HT-29 (cell line): ENCODE data around the gene CLRN3. TPM values are rescaled to one million over a fixed set of nuclear protein-coding genes. Genes with fewer than 3 reads are reported as not detected.
A peak's percentile ranks its signal among the peaks of the same experiment; 100 is the strongest.

Source experiments
- DNase-seq: peaks from one replicate; pipeline ENCODE4 v3.0.0-alpha.2; 2015; ENCODE audit warnings: low spot score
- total RNA-seq: library from RNA; depleted of rRNA; stranded (reverse); fragments of >200 nt; shearing (Covaris generic); gene quantifications from 2 replicates; pipeline ENCODE4 v1.2.3, GENCODE V29; 2014

The CLRN3 gene
- total RNA-seq, 1 experiment from 2014 or later: 17.7 TPM

- DNase-seq: no peak
Measured at GRCh38 chr10:127874671-127875448, 17.9 kb downstream of the CLRN3 start.

DNA sequence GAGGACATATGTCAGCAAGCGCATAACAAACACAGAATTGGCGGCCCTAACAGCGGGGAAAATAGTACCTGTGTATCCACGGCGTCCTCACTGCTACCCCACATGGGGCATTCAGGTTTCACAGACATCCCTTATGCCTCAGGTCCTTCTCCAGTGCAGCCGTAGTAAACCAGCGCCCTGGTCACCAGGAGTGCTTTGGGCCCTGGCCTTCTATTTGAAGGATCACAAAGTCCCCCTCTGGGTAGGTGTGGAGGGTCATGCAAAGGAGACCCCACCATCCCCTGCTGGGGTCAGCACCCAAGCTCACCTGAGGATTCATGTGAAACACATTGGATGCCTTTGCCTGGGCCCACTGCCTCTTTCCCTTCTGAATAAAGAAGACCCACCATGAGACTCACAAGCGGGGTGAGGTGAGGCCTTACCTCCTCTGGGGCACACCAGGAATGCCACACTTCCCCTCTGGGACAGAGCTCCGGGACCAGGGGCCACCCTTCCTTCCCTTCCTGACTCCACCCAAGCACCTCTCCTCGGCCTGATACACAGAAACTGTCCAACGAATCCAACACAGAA is 18.8 kb downstream of the CLRN3 start:
- no peak for DNase-seq

- DNase-seq: peak; percentile 83
Measured at GRCh38 chr10:127872871-127873600, 19.7 kb downstream of the CLRN3 start.

- no peak for DNase-seq
Measured at GRCh38 chr10:127872011-127872761, 20.6 kb downstream of the CLRN3 start.

DNA sequence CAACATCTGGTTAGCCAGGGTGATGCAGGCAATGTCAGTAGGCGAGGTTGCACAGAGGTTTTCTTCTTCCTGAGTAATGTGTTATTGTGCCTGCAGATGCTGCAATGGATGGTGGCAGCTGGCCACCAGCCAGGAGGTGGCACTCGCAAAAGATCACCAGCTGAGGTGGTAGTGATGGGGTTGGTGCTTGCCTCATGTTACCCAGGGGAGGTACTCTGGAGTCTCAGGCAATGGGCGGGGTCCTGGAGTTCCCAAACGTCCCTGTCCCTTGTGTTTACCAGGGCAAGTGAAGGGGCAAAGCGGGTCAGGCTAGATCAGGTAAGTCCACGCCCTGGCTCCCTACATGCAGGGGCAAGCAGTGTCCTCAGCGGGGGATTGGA is 21.1 kb downstream of the CLRN3 start:
- DNase-seq: no peak

DNA sequence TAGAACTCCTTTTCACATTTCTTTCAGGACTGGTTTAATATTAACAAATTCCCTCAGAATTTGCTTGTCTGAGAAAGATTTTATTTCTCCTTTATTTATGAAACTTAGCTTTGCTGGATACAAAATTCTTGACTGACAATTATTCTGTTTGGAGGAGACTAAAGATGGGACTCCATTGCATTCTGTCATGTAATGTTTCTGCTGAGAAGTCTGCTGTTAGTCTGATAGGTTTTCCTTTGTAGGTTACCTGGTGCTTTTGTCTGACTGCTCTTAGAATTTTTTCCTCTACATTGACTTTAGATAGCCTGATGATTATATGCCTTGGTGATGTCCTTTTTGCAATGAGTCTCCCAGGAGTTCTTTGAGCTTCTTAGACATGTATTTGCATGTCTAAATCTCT is 23.4 kb downstream of the CLRN3 start:
- DNase-seq: no peak

DNA sequence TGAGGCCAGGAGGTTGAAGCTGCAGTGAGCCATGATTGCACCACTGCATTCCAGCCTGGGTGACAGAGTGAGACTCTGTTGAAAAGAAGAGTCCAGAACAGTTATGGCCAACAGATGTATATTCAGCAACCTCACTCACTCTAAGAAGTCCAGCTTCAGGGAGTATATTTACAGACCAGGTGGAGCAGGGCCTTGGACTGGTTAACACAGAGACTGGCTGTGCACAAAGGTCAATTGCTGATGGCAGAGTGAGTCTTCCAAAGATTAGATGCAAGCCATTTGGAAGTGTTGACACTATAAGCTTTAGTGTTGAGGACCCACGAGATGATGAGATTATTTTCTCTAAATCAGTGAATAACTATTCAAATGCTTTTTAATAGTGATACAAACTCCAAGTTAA is 24.9 kb downstream of the CLRN3 start:
- no peak for DNase-seq

DNA sequence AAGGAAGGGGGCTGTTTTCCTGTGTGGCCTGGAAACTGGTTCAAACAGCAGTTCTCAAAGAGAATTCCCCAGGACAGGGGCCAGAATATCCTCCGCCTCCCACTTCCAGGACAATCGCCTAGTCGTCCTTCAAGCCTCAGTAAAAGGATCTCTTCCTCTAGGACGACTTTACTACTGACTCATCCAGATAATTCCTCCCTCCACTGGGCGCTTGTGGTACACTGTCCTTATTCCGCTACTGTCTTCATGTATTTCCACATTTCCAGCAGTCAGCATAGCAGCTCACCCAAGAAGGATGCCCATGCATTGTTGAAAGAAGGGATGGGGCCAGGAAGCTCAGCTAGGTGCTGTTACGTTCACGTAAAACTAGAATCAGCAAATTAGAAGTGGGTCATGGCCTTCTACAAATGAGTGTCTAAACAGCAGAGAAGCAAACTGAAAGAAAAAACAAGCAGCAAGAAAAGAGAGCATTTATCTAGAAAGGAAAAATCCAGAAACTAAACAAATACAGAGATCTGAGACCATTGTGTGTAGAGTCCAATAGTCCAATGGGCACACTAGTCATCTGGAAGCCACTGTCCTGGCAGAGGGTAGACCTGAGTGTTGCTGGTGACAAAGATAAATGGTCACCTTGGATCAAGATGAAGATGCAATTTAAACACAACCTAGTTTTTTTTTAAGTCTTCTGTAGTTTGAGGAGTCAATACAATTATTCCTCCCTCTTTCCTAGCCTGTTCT is 26.3 kb downstream of the CLRN3 start:
- DNase-seq: no peak

DNA sequence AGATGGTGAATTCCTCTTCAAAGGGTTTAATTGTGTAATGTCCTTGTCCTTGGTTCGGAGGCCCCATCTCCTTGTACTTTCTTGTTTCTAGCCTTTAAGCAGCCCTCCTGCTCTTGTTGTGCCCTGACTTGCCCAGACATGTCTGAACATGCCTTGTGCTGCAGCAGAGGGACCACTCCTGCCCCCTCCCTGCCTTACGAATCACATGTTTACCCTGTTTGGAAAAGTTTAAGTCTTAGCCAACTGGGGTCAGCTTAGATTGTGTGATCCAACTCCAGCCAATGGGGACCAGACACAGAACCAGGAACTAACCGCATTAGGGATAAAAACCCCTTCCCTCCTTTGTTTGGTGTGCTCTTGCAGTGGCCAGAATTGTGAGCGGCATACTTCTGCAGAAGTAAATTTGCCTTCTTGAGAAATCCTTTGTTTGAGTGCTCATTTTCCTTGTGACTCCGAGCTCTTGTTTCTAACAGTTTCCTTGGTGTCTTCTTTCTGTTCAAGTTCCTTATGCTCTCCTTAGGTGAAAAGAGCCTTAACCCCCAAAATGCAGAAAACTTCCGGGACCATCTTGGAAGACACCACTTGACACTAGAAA is 29.4 kb downstream of the CLRN3 start:
- no peak for DNase-seq

DNA sequence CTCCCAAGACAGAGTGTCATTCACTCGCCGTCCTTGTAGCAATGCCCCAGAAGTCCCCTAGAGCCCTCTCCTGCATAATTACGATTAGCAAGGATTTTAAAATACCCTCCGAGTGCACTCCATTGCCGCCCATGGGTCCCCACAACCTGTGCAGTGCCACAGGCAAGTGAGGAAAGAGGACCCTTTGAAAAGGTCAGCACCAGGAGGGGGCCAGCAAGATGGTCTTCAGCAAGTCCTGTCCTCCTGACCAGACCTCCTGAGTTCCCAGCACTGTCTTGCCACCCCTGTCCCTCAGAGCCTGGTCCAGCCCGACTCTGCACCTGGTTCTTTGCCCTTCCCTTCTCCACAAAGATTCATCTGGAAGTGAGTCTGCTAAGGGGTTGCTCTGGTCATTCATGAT is 32.1 kb downstream of the CLRN3 start:
- no peak for DNase-seq

GRCh38 chr10:127855976-127856375 is 36.8 kb downstream of the CLRN3 start:
- no peak for DNase-seq

GRCh38 chr10:127855591-127855881 is 37.2 kb downstream of the CLRN3 start:
- no peak for DNase-seq

DNA sequence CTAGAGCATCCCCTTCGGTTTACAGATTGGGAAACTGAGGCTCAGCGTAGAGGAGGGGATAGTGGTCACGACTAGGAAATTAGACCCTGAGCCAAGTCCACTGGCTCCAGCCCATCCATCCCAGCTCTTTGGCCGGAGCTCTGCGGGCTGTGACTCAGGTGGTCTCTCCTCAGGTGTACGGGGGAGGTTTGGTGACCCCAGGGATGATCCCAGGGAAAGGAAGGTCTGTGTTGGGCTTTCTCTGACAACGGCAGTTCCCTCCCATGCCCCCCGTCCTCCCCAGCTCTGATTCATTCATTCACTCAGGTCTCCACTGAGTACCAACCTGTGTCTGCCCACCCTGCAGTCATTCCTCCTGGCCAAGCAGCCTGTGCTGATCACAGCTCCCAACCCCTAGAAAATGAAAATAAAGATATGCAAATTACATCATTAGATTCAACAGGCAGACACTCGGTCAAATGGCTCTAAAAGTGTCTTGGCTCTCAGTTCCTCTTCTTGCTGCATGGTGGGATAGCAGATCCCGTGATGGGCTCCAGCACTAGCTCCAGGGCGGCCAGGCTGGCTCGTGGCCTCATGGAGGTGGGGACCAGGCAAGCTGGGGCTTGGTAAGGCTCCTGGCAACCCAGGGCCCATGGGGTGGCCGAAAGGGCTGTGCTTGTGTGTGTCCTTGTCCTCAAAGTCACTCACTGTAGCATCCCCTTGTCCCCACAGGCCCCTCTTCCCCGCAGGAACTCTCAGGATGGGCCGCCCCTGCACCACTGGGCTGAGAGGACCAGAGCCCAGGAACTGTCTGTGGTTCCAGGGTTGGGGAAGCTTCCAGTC is 37.8 kb downstream of the CLRN3 start:
- DNase-seq: no peak

DNA sequence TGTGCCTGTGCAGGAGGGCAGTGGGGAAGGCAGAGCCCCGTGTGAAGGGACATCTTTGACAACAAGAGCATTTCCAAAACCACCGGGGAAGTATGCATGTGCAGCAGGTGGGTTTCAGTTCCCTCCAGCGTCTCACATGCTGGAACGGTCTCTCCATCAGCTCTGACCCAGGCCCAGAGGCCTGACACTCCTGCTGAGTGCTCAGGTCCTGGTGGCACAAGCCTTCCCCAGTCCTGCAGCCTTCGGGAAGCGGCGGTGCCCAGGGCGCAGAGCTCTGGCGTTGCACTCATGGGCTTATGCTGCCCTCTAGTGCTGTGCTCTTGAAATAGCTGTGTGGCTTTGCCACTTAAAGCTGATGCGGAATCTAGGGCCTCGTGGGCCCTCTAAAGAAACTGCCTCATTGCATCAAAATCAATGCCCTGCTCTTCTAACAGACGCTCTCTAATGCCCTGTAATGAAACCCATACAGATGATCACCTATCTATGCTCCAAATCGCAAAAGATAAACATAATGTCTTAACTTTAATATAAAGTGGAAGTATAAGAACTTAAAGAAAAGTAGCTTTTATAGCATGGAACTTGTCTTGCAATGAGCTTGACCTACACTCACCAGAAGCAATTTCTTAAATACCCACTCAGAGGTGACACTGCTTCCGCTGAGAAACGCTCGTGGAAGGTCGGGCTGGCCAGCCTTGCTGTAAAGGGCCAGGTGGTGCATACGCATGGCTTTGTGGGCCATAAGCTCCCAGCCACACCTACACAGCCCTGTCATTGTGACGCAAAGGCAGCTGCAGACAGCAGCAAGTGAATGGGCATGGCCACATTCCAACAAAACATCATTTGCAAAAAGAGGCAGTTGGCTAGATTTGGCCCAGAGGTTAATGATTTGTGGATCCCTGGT is 38.6 kb downstream of the CLRN3 start:
- peak; percentile 87 for DNase-seq

DNA sequence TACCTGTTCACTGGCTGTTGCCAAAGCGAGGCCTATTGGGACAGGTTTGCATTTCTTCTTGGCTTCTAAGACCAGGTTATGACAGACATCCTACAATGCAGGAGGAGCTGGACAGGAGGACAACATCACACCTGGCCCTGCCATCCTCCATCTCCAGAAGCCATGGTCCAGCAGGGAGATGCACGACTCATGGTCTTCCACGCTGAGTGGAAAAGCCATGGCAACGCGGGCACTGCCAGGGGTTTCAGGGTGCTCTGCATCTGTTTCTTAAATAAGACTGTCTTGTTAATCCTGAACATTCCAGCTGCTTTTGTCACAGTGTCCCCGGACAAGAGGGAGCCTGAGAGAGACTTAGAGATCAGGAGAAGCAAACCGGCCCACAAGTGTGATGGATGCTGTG is 40.3 kb downstream of the CLRN3 start:
- no peak for DNase-seq

- no peak for DNase-seq
Measured at GRCh38 chr10:127851661-127852194, 41.0 kb downstream of the CLRN3 start.

- no peak for DNase-seq
Measured at GRCh38 chr10:127850944-127851343, 41.8 kb downstream of the CLRN3 start.

DNA sequence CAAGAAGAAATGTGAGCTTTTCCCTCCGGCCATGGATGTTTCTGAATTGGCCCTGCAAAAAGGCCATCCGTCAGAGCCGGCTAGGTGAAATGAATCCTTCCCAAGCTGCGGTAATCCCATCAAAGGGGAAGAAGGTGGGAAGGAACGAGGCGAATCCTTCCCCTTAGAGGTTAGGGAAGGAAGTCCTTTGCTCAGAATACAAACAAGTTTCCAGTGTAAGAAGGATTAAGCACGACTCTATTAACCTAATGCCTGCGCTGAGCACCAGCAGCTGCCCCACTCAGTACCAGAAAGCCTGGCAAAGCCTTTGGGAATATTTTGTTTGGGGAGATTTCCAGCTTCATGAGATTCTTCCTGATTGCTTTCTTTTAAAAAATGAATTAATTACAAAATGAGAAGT is 42.8 kb downstream of the CLRN3 start:
- DNase-seq: no peak

- DNase-seq: no peak
Measured at GRCh38 chr10:127849224-127849623, 43.5 kb downstream of the CLRN3 start.
